Right kidney (tissue), 9 donors: ENCODE data around the gene SPANXN2.
"Not testable (repeated sequence)": the region's sequence is repeated elsewhere in the genome, so short reads cannot be mapped to it uniquely, and the experiment has no call there.

Source experiments
- DNase-seq: peaks from one replicate; pipeline ENCODE4 v3.0.0-alpha.2; 2016
- long read RNA-seq, 8 donors: transcript quantifications; one replicate each; lab custom pipeline, GENCODE V29; 2026

SPANXN2 gene
- long read RNA-seq, donor 1 = 0 reads
- long read RNA-seq, donor 2 = 0 reads
- long read RNA-seq, donor 3 = 0 reads
- long read RNA-seq, donor 4 = 0 reads
- long read RNA-seq, donor 5 = 0 reads
- long read RNA-seq, donor 6 = 0 reads
- long read RNA-seq, donor 7 = 0 reads
- long read RNA-seq, donor 8 = 0 reads

GRCh38 chrX:143720652-143721051 is at the start of gene SPANXN2:
SPANXN2 (minus strand) TSS chrX:143720752; CDS start chrX:143720668, 84 bp downstream.
- not testable (repeated sequence) for DNase-seq

GRCh38 chrX:143768976-143769375 is 48.4 kb upstream of the SPANXN2 start:
- DNase-seq = no peak

- not testable (repeated sequence) for DNase-seq
Measured at GRCh38 chrX:143767789-143768188, 47.2 kb upstream of the SPANXN2 start.

- DNase-seq = no peak
Measured at GRCh38 chrX:143757887-143758286, 37.3 kb upstream of the SPANXN2 start.

GRCh38 chrX:143757375-143757774 is 36.8 kb upstream of the SPANXN2 start:
- no peak for DNase-seq

GRCh38 chrX:143754183-143754582 is 33.6 kb upstream of the SPANXN2 start:
- no peak for DNase-seq

- DNase-seq = no peak
Measured at GRCh38 chrX:143733866-143734265, 13.3 kb upstream of the SPANXN2 start.

- DNase-seq = no peak
Measured at GRCh38 chrX:143726296-143726695, 5.7 kb upstream of the SPANXN2 start.

- DNase-seq = no peak
Measured at GRCh38 chrX:143701460-143701859, 19.1 kb downstream of the SPANXN2 start.

GRCh38 chrX:143694885-143695284 is 25.7 kb downstream of the SPANXN2 start:
- no peak for DNase-seq

GRCh38 chrX:143683486-143683885 is 37.1 kb downstream of the SPANXN2 start:
- DNase-seq = no peak

GRCh38 chrX:143674926-143675325 is 45.6 kb downstream of the SPANXN2 start:
- DNase-seq = no peak

GRCh38 chrX:143669395-143669794 is 51.2 kb downstream of the SPANXN2 start:
- DNase-seq = no peak

- no peak for DNase-seq
Measured at GRCh38 chrX:143664302-143664701, 56.2 kb downstream of the SPANXN2 start.

GRCh38 chrX:143663755-143664154 is 56.8 kb downstream of the SPANXN2 start:
- no peak for DNase-seq
